Vagina (tissue), 2 donors: ENCODE results near the gene TFPI. TPM values are rescaled to one million over a fixed set of nuclear protein-coding genes. Genes with fewer than 3 reads are reported as not detected.
"Not testable (repeated sequence)": the region's sequence is repeated elsewhere in the genome, so short reads cannot be mapped to it uniquely, and the experiment has no call there.

Source experiments
- DNase-seq, 2 donors: peaks; one replicate each; pipeline ENCODE4 v3.0.0-alpha.2; 2017; ENCODE audit errors: extremely low spot score in 2 of 2
- H3K27ac ChIP-seq: fragments of 200-600 bp; sonication (generic); one replicate; pipeline ENCODE4 v1.5.1; 2019
- H3K27me3 ChIP-seq: fragments of 200-600 bp; sonication (generic); one replicate; pipeline ENCODE4 v1.5.1; 2019
- H3K36me3 ChIP-seq, 2 donors: fragments of 200-600 bp; sonication (generic); one replicate each; pipeline ENCODE4 v1.5.1; 2017 to 2019
- H3K4me1 ChIP-seq: fragments of 200-600 bp; sonication (generic); one replicate; pipeline ENCODE4 v1.5.1; 2019
- H3K4me3 ChIP-seq, 2 donors: fragments of 200-600 bp; sonication (generic); 1 replicate in 1 of 2; 2 replicates in 1 of 2; pipeline ENCODE4 v1.5.1; 2016 to 2019
- H3K9me3 ChIP-seq: fragments of 200-600 bp; sonication (generic); one replicate; pipeline ENCODE4 v1.5.1; 2019
- POLR2A ChIP-seq, 2 donors: fragments of 450-650 bp; IDR thresholded peaks; one replicate each; pipeline ENCODE4 v1.6.1; 2017; ENCODE audit warnings: antibody characterized with exemption in 2 of 2, mild to moderate bottlenecking in 2 of 2, moderate library complexity in 2 of 2
- POLR2AphosphoS5 ChIP-seq, 2 donors: sonication (generic); formaldehyde crosslinking; IDR thresholded peaks; one replicate each; pipeline ENCODE4 v1.9.0; 2017; ENCODE audit warnings: antibody characterized with exemption in 2 of 2, mild to moderate bottlenecking in 2 of 2, low read depth in 1 of 2; ENCODE audit not compliant: insufficient read depth in 1 of 2
- intact Hi-C: fragments of 100-400 bp; cut with DNase I; formaldehyde crosslinking; loops from one replicate; pipeline ENCODE4 v1.15.1; 2023
- total RNA-seq: library from RNA; depleted of rRNA; stranded (reverse); fragments of >200 nt; gene quantifications from one replicate; pipeline ENCODE4 v1.2.3, GENCODE V29; 2016
- TF ChIP-seq, protein P1 (sequence below), 3 experiments: fragments of 450-650 bp in 2 of 3; fragments of 200-600 bp in 1 of 3; sonication (generic) in 1 of 3; IDR thresholded peaks; one replicate each; pipeline ENCODE4 v1.5.1; 2017 to 2019; ENCODE audit warnings: antibody characterized with exemption in 3 of 3, mild to moderate bottlenecking in 2 of 3, moderate library complexity in 2 of 3

Gene TFPI
- total RNA-seq, 1 donor from 2014 or later, result 68.8 TPM

- intact Hi-C loops, result no loop called here
- TF ChIP-seq, protein P1, sequence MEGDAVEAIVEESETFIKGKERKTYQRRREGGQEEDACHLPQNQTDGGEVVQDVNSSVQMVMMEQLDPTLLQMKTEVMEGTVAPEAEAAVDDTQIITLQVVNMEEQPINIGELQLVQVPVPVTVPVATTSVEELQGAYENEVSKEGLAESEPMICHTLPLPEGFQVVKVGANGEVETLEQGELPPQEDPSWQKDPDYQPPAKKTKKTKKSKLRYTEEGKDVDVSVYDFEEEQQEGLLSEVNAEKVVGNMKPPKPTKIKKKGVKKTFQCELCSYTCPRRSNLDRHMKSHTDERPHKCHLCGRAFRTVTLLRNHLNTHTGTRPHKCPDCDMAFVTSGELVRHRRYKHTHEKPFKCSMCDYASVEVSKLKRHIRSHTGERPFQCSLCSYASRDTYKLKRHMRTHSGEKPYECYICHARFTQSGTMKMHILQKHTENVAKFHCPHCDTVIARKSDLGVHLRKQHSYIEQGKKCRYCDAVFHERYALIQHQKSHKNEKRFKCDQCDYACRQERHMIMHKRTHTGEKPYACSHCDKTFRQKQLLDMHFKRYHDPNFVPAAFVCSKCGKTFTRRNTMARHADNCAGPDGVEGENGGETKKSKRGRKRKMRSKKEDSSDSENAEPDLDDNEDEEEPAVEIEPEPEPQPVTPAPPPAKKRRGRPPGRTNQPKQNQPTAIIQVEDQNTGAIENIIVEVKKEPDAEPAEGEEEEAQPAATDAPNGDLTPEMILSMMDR (IDR thresholded peaks at IDR 0.05), result no peak
- TF ChIP-seq POLR2A (IDR thresholded peaks at IDR 0.05) (no peak), POLR2AphosphoS5 (IDR thresholded peaks at IDR 0.05; ENCODE audit: insufficient read depth in 1 of 2, low read depth in 1 of 2) (no peak)
- no peak overlapping the region for H3K27ac ChIP-seq
- H3K36me3 ChIP-seq, result peaks cover 0 to 13% of the 10 kb centered on the region in 2 donors
- no peaks in the 10 kb centered on the region for H3K27me3 ChIP-seq
- no peaks in the 10 kb centered on the region for H3K9me3 ChIP-seq
- H3K4me1 ChIP-seq, result no peaks in the 10 kb centered on the region
- H3K4me3 ChIP-seq, result no peak overlapping the region
- no peak for DNase-seq
These were observed 34.7 kb downstream of the TFPI start for GRCh38 chr2:187519419-187520120.

DNA sequence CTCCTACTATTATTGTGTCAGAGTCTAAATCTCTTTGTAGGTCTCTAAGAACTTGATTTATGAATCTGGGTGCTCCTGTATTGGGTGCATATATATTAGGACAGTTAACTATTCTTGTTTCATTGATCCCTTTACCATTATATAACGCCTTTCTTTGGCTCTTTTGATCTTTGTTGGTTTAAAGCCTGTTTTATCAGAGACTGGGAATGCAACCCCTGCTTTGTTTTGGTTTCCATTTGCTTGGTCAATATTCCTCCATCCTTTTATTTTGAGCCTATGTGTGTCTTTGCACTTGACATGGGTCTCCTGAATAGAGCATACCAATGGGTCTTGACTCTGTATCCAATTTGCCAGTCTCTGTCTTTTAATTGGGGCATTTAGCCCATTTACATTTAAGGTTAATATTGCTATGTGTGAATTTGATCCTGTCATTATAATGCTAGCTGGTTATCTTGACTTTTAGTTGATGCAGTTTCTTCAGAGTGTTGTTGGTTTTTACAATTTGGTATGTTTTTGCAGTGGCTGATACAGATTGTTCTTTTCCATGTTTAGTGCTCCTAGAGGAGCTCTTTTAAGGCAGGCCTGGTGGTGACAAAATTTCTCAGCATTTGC lies 36.4 kb downstream of the TFPI start:
- H3K27ac ChIP-seq, intact Hi-C loops, DNase-seq, H3K27me3 ChIP-seq, H3K4me1 ChIP-seq, H3K4me3 ChIP-seq, H3K9me3 ChIP-seq: not testable (repeated sequence)
- H3K36me3 ChIP-seq, result peaks cover 0 to 13% of the 10 kb centered on the region in 2 donors

- H3K36me3 ChIP-seq, result peaks cover 0 to 13% of the 10 kb centered on the region in 2 donors
- H3K4me3 ChIP-seq, H3K9me3 ChIP-seq, H3K27me3 ChIP-seq, intact Hi-C loops, H3K27ac ChIP-seq, H3K4me1 ChIP-seq, DNase-seq: not testable (repeated sequence)
These were observed 37.4 kb downstream of the TFPI start for GRCh38 chr2:187516630-187517510.

GRCh38 chr2:187514930-187515329 lies 39.3 kb downstream of the TFPI start:
- Histone ChIP-seq H3K4me1 (no peaks in the 10 kb centered on the region), H3K36me3 (peaks cover 0 to 8% of the 10 kb centered on the region in 2 donors), H3K27me3 (no peaks in the 10 kb centered on the region), H3K9me3 (no peaks in the 10 kb centered on the region), H3K27ac (no peak overlapping the region), H3K4me3 (no peak overlapping the region)
- intact Hi-C loops, result no loop called here
- DNase-seq, result no peak
- TF ChIP-seq POLR2A (IDR thresholded peaks at IDR 0.05), result no peak
- TF ChIP-seq POLR2AphosphoS5 (IDR thresholded peaks at IDR 0.05; ENCODE audit: insufficient read depth in 1 of 2, low read depth in 1 of 2), result no peak
- TF ChIP-seq, protein P1 (IDR thresholded peaks at IDR 0.05), result no peak

GRCh38 chr2:187514235-187514829 lies 39.9 kb downstream of the TFPI start:
- DNase-seq, H3K36me3 ChIP-seq, intact Hi-C loops, H3K9me3 ChIP-seq, H3K4me3 ChIP-seq, H3K27me3 ChIP-seq, H3K4me1 ChIP-seq, H3K27ac ChIP-seq: not testable (repeated sequence)

DNA sequence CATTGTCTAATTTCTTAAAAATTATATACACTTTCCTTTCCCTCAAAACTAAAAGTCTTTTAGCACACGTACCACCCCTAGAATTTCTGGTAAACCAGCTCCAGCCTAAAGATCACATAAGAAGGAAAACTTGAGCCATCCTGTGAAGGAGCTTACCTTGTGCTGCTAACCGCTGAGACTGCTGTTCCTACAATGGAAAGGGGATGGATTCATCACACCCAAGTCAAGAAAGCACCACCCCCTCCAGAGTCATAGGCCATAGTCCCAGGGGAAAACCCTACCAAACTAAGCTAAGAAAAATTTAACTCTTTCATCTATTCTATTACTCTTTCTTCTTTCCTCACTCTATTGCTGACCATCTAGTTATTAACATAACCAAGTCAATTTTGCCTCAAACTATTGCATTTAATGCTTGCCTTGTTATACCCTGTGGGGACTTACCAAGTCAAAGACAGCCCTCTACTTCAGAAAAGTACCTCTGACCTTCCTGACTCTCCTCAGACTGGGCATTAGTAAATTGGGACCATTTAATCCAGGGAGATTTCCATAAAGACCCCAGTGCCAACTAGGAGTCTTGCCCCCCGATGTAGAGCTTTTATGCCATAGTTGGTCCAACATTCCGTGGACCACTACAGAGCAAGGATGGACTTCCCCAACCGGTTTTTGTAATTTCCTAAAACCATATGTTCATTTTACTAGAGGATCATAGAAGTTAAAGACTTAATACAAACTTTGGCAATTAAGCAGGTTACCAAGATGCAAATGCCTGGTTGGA lies 40.6 kb downstream of the TFPI start:
- H3K27ac ChIP-seq, H3K9me3 ChIP-seq, intact Hi-C loops, H3K27me3 ChIP-seq, H3K4me3 ChIP-seq, DNase-seq, H3K36me3 ChIP-seq, H3K4me1 ChIP-seq: not testable (repeated sequence)
